Chondrocyte (in vitro differentiated cells): ENCODE data around the gene ATP2C1. TPM values are rescaled to one million over a fixed set of nuclear protein-coding genes. Genes with fewer than 3 reads are reported as not detected.

ENCODE experiments used
- DNase-seq: peaks from one replicate; pipeline ENCODE4 v3.0.0; 2021; ENCODE audit warnings: mixed read lengths, low spot score
- H3K27ac Mint-ChIP-seq: one replicate; pipeline ENCODE4 v1.8.0; 2021; ENCODE audit warnings: mild to moderate bottlenecking, moderate library complexity, mixed read lengths; ENCODE audit not compliant: unreplicated experiment
- H3K27me3 Mint-ChIP-seq: 2 replicates; pipeline ENCODE4 v1.8.0; 2021; ENCODE audit warnings: low read depth, mixed read lengths
- H3K36me3 Mint-ChIP-seq: 2 replicates; pipeline ENCODE4 v1.8.0; 2021; ENCODE audit warnings: low read depth, mixed read lengths
- H3K4me1 Mint-ChIP-seq: 2 replicates; pipeline ENCODE4 v1.8.0; 2021; ENCODE audit warnings: low read depth, mild to moderate bottlenecking, mixed read lengths
- H3K4me3 Mint-ChIP-seq: one replicate; pipeline ENCODE4 v1.8.0; 2021; ENCODE audit warnings: mild to moderate bottlenecking, moderate library complexity, mixed read lengths; ENCODE audit not compliant: unreplicated experiment
- H3K9me3 Mint-ChIP-seq: 2 replicates; pipeline ENCODE4 v1.8.0; 2021; ENCODE audit warnings: low read depth, mixed read lengths
- total RNA-seq: library from RNA; stranded (reverse); gene quantifications from 3 replicates; pipeline ENCODE4 v1.2.1, GENCODE V29; 2021
- TF ChIP-seq, protein P1 (sequence below): fragments of 200-600 bp; sonication (generic); IDR thresholded peaks from 2 replicates; pipeline ENCODE4 v1.5.0; 2021; ENCODE audit warnings: antibody characterized with exemption, mild to moderate bottlenecking, moderate library complexity

ATP2C1 gene
- total RNA-seq, 1 donor from 2014 or later, result 64.3 TPM

- Mint-ChIP-seq H3K36me3 (peaks cover 5% of the 10 kb centered on the region), H3K4me1 (peaks cover 9% of the 10 kb centered on the region), H3K4me3 (no peak overlapping the region), H3K27me3 (no peaks in the 10 kb centered on the region), H3K9me3 (no peaks in the 10 kb centered on the region), H3K27ac (no peak overlapping the region)
- DNase-seq, result no peak
- TF ChIP-seq, protein P1, sequence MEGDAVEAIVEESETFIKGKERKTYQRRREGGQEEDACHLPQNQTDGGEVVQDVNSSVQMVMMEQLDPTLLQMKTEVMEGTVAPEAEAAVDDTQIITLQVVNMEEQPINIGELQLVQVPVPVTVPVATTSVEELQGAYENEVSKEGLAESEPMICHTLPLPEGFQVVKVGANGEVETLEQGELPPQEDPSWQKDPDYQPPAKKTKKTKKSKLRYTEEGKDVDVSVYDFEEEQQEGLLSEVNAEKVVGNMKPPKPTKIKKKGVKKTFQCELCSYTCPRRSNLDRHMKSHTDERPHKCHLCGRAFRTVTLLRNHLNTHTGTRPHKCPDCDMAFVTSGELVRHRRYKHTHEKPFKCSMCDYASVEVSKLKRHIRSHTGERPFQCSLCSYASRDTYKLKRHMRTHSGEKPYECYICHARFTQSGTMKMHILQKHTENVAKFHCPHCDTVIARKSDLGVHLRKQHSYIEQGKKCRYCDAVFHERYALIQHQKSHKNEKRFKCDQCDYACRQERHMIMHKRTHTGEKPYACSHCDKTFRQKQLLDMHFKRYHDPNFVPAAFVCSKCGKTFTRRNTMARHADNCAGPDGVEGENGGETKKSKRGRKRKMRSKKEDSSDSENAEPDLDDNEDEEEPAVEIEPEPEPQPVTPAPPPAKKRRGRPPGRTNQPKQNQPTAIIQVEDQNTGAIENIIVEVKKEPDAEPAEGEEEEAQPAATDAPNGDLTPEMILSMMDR, result no peak
Observed at GRCh38 chr3:130932979-130933378, 39.1 kb downstream of the ATP2C1 start.

DNA sequence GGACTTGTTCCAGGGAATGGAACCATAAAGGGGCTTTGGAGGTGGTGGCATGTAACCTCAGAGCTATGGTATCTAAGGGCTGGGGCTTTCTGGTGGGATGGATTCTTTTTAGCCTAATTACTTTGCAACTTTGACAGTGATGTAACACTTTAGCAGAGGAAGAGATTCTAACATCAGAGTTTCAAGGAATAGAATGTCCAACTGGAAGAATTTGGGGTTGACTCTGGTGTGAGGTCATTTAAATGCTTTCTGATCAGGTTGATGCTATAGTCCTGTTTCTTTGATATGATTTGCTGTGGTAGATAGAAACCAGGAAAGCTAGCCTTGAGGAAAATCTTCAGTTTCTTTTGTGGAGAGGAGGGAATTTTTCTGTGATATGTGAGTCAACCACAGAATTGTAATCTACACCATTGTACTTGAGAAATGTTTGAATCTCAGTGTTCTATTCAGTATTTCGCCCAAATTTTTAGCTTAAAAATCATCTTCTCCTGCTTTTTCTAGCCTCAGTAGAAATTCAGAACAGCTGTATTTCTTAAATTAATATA, 40.0 kb downstream of the ATP2C1 start:
- H3K27me3 Mint-ChIP-seq, result no peaks in the 10 kb centered on the region
- H3K36me3 Mint-ChIP-seq, result peaks cover 5% of the 10 kb centered on the region
- no peak for DNase-seq
- no peak overlapping the region for H3K4me3 Mint-ChIP-seq
- TF ChIP-seq, protein P1, result no peak
- H3K27ac Mint-ChIP-seq, result no peak overlapping the region
- H3K4me1 Mint-ChIP-seq, result peaks cover 8% of the 10 kb centered on the region
- H3K9me3 Mint-ChIP-seq, result no peaks in the 10 kb centered on the region

DNA sequence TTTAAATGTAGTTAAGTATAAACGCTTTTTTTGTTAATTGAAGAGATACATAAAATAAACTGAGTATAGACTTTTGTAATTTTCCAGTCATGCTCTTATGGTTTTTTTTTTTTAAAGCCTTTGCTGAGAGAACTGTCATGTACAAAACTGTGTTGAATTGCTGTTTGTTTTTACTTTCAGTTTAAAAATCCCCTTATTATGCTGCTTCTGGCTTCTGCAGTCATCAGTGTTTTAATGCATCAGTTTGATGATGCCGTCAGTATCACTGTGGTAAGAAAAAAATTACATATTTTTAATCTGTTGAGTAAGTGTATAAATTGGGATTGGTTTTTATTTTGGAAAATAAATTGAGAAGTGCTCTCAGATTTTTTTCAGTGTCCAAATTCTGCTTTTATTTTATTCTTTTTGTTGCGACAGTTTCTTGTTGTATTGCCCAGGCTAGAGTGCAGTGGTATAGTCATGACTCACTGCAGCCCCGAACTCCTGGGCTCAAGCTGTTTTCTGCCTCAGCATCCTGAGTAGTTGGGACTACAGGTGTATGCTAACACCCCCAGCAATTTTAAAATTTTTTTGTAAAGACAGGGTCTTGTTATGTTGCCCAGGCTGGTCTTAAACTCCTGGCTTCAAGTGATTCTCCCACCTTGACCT, 40.7 kb downstream of the ATP2C1 start:
- DNase-seq, result no peak
- Mint-ChIP-seq H3K4me1 (peaks cover 10% of the 10 kb centered on the region), H3K27ac (no peak overlapping the region), H3K36me3 (peaks cover 5% of the 10 kb centered on the region), H3K27me3 (no peaks in the 10 kb centered on the region), H3K4me3 (no peak overlapping the region), H3K9me3 (no peaks in the 10 kb centered on the region)
- TF ChIP-seq, protein P1, result no peak

DNA sequence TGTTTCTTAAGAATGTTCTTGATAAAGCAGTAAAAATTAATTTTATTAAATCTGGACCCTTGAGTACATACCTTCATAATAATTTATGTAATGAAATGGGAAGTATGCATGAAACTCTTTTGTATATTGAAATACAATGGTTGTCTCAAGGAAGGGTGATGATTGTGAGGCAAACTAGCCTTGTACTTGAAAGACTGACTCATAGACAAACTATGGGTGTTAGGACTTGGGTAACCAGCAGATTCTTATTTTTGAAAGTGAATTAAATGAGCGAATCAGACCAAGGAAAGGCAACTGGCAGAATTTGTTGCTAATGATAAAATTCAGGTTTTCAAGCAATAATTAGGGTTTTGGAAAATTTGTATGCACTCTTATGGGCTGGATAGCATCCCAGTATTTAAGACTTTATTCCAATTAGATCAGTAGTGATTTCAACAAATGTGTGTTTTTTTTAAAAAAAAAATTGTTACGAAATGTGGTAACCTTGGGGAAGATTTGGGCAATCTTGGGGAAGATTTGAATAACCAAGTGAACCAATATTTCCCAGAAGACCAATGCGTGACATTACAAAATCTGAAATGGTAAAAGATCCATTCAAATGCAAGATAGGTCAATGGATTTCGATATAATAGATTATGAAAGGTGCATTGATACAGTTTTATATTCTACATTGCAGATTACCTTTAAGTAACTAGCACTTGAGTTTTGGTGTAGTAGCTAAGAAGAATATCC, 42.0 kb downstream of the ATP2C1 start:
- TF ChIP-seq, protein P1, result no peak

GRCh38 chr3:130939753-130940152, 45.9 kb downstream of the ATP2C1 start:
- peaks cover 8% of the 10 kb centered on the region for H3K4me1 Mint-ChIP-seq
- no peak for DNase-seq
- H3K27me3 Mint-ChIP-seq, result no peaks in the 10 kb centered on the region

More for the DNA sequence above, 42.0 kb downstream of the ATP2C1 start:
- no peak for DNase-seq
- Mint-ChIP-seq H3K4me1 (peaks cover 14% of the 10 kb centered on the region), H3K27me3 (no peaks in the 10 kb centered on the region), H3K4me3 (no peak overlapping the region), H3K36me3 (peaks cover 7% of the 10 kb centered on the region), H3K27ac (no peak overlapping the region), H3K9me3 (no peaks in the 10 kb centered on the region)

More at GRCh38 chr3:130939753-130940152, 45.9 kb downstream of the ATP2C1 start:
- H3K4me3 Mint-ChIP-seq, result no peak overlapping the region
- peaks cover 16% of the 10 kb centered on the region for H3K36me3 Mint-ChIP-seq
- no peak overlapping the region for H3K27ac Mint-ChIP-seq
- TF ChIP-seq, protein P1, result no peak
- H3K9me3 Mint-ChIP-seq, result no peaks in the 10 kb centered on the region
